CD4-positive, alpha-beta T cell treated with Interleukin-15 for 1 hour (primary cell): ENCODE results near the gene PTGER1.
A peak's percentile ranks its signal among the peaks of the same experiment; 100 is the strongest.
"Not testable (repeated sequence)": the region's sequence is repeated elsewhere in the genome, so short reads cannot be mapped to it uniquely, and the experiment has no call there.

Experiments
- DNase-seq: peaks from one replicate; pipeline ENCODE4 v3.0.0-alpha.2; 2020

Gene PTGER1

GRCh38 chr19:14475251-14476073 lies at the start of gene PTGER1:
PTGER1 (minus strand) TSS chr19:14475354; CDS start chr19:14474320, 1,034 bp downstream.
- no peak for DNase-seq

- no peak for DNase-seq
These were observed 45.4 kb upstream of the PTGER1 start for GRCh38 chr19:14520543-14520942.

- DNase-seq, result no peak
These were observed 44.8 kb upstream of the PTGER1 start for GRCh38 chr19:14519860-14520407.

- DNase-seq, result no peak
These were observed 44.2 kb upstream of the PTGER1 start for GRCh38 chr19:14519245-14519859.

GRCh38 chr19:14517840-14518505 lies 42.8 kb upstream of the PTGER1 start, which contains the start of gene DNAJB1:
DNAJB1 (minus strand) TSS chr19:14518397; CDS start chr19:14518349, 48 bp downstream.
- DNase-seq, result peak; percentile 82

- no peak for DNase-seq
These were observed 42.3 kb upstream of the PTGER1 start for GRCh38 chr19:14517446-14517839.

GRCh38 chr19:14516746-14517438 lies 41.7 kb upstream of the PTGER1 start:
- DNase-seq, result peak; percentile 21

GRCh38 chr19:14516048-14516534 lies 40.9 kb upstream of the PTGER1 start:
- no peak for DNase-seq

GRCh38 chr19:14515501-14516047 lies 40.4 kb upstream of the PTGER1 start:
- no peak for DNase-seq

GRCh38 chr19:14514215-14514863 lies 39.2 kb upstream of the PTGER1 start:
- peak; percentile 41 for DNase-seq

GRCh38 chr19:14512406-14512961 lies 37.3 kb upstream of the PTGER1 start:
- DNase-seq, result peak; percentile 25

GRCh38 chr19:14511229-14511593 lies 36.1 kb upstream of the PTGER1 start:
- DNase-seq, result no peak

- peak; percentile 63 for DNase-seq
These were observed 35.4 kb upstream of the PTGER1 start for GRCh38 chr19:14510311-14511228.

GRCh38 chr19:14507704-14508542 lies 32.8 kb upstream of the PTGER1 start:
- peak; percentile 48 for DNase-seq

- DNase-seq, result peak; percentile 73
These were observed 30.5 kb upstream of the PTGER1 start for GRCh38 chr19:14505488-14506239.

GRCh38 chr19:14504575-14504974 lies 29.4 kb upstream of the PTGER1 start:
- DNase-seq, result not testable (repeated sequence)

GRCh38 chr19:14503285-14503684 lies 28.1 kb upstream of the PTGER1 start:
- no peak for DNase-seq

- DNase-seq, result no peak
These were observed 27.4 kb upstream of the PTGER1 start for GRCh38 chr19:14502334-14503092.
